Endothelial cell of umbilical vein (primary cell): ENCODE results near the gene LRRC32. TPM values are rescaled to one million over a fixed set of nuclear protein-coding genes. Genes with fewer than 3 reads are reported as not detected.

Experiments used
- BruUV-seq: library from RNA; stranded (reverse); fragments of 400-500 nt; replicated peaks from 2 replicates; lab custom pipeline; 2021; lab: Mats Ljungman, UMichigan
- CTCF ChIA-PET: fragments of 300-600, 350-600 bp; sonication (Branson Sonifier 250); formaldehyde crosslinking; loops from one replicate; lab custom pipeline; 2021; ENCODE audit warnings: antibody characterized with exemption, inconsistent platforms; lab: Charles Lee
- POLR2A ChIA-PET: fragments of 300-600, 350-600 bp; sonication (Branson Sonifier 250); formaldehyde crosslinking; loops from one replicate; lab custom pipeline; 2021; ENCODE audit warnings: antibody characterized with exemption, inconsistent platforms; lab: Charles Lee
- DNase-seq: peaks from one replicate; pipeline ENCODE4 v3.0.0-alpha.2; 2011; ENCODE audit warnings: low read depth, low spot score
- FAIRE-seq: peaks from 2 replicates; lab custom pipeline; 2011; peaks lifted over from hg19 to GRCh38; lab: Jason Lieb, UNC
- H2AFZ ChIP-seq: 2 replicates; pipeline ENCODE4 v1.6.0; 2012; ENCODE audit warnings: low read depth, low read length, control low read depth, inconsistent platforms
- H3K27ac ChIP-seq: 2 replicates; pipeline ENCODE4 v1.5.1; 2011; ENCODE audit warnings: low read depth, mild to moderate bottlenecking, control low read depth, low read length, moderate library complexity; ENCODE audit not compliant: insufficient read depth
- H3K27me3 ChIP-seq, 2 experiments: 2 replicates each; pipeline versions ENCODE4 v1.6.0 to v1.6.1; 2011; ENCODE audit warnings: low read length in 2 of 2, mixed read lengths in 1 of 2; ENCODE audit not compliant: control insufficient read depth in 2 of 2, insufficient read depth in 2 of 2
- H3K36me3 ChIP-seq, 2 experiments: 2 replicates in 1 of 2; 3 replicates in 1 of 2; pipeline ENCODE4 v1.5.1; 2011; ENCODE audit warnings: low read length in 2 of 2, mild to moderate bottlenecking in 1 of 2, moderate library complexity in 1 of 2; ENCODE audit not compliant: control insufficient read depth in 2 of 2, insufficient read depth in 2 of 2; ENCODE audit errors: extremely low read depth in 1 of 2
- H3K4me1 ChIP-seq: 3 replicates; pipeline ENCODE4 v1.5.1; 2011; ENCODE audit warnings: mild to moderate bottlenecking, low read length; ENCODE audit not compliant: control insufficient read depth, insufficient read depth; ENCODE audit errors: extremely low read depth
- H3K4me2 ChIP-seq: 2 replicates; pipeline ENCODE4 v1.6.1; 2011; ENCODE audit warnings: low read length, control low read depth, mixed read lengths; ENCODE audit not compliant: insufficient read depth
- H3K4me3 ChIP-seq, 3 experiments: fragments of 200-600 bp in 1 of 3; sonication (generic), shearing (Covaris generic) in 1 of 3; replicated peaks in 1 of 3; 2 replicates each; pipeline ENCODE4 v1.5.1; 2011 to 2016; ENCODE audit warnings: control low read depth in 3 of 3, low read length in 3 of 3, mild to moderate bottlenecking in 2 of 3, inconsistent platforms in 1 of 3, low read depth in 1 of 3, moderate library complexity in 1 of 3; ENCODE audit not compliant: insufficient read depth in 1 of 3
- H3K79me2 ChIP-seq: 2 replicates; pipeline ENCODE4 v1.6.0; 2012; ENCODE audit warnings: low read length, inconsistent platforms; ENCODE audit not compliant: control insufficient read depth, insufficient read depth
- H3K9ac ChIP-seq: replicated peaks from 2 replicates; pipeline ENCODE3; 2011; ENCODE audit warnings: low read length, control low read depth; ENCODE audit not compliant: insufficient read depth; ENCODE audit errors: extremely low read depth
- H3K9me1 ChIP-seq: replicated peaks from 3 replicates; pipeline ENCODE4 v1.6.0; 2011; ENCODE audit warnings: mild to moderate bottlenecking, low read length; ENCODE audit not compliant: control insufficient read depth, insufficient read depth; ENCODE audit errors: extremely low read depth
- H3K9me3 ChIP-seq: replicated peaks from 2 replicates; pipeline ENCODE4 v1.5.1; 2012; ENCODE audit warnings: low read length, inconsistent platforms; ENCODE audit not compliant: control insufficient read depth, insufficient read depth
- H4K20me1 ChIP-seq: replicated peaks from 2 replicates; pipeline ENCODE3; 2011; ENCODE audit warnings: mild to moderate bottlenecking, low read length; ENCODE audit not compliant: control insufficient read depth, insufficient read depth; ENCODE audit errors: extremely low read depth
- CTCF ChIP-seq, 2 donors: IDR thresholded peaks; 1 replicate in 1 of 2; 2 replicates in 1 of 2; pipeline ENCODE4 v1.5.1; 2011; ENCODE audit warnings: low read length in 2 of 2, mild to moderate bottlenecking in 2 of 2, moderate library complexity in 2 of 2, control low read depth in 1 of 2, inconsistent platforms in 1 of 2, low read depth in 1 of 2; ENCODE audit not compliant: insufficient read depth in 1 of 2; ENCODE audit errors: extremely low read depth in 1 of 2
- GATA2 ChIP-seq: IDR thresholded peaks from 2 replicates; pipeline ENCODE4 v1.7.0; 2011; ENCODE audit warnings: low read depth, mild to moderate bottlenecking, moderate library complexity, mixed read lengths, low read length; ENCODE audit not compliant: insufficient read length, insufficient read depth
- JUN ChIP-seq: IDR thresholded peaks from 2 replicates; pipeline ENCODE4 v1.6.1; 2011; ENCODE audit warnings: borderline replicate concordance, low read depth; ENCODE audit not compliant: insufficient read length, insufficient read depth
- MYC ChIP-seq: IDR thresholded peaks from one replicate; pipeline ENCODE4 v1.6.1; 2011; ENCODE audit warnings: mild to moderate bottlenecking, low read depth, low read length
- POLR2A ChIP-seq: IDR thresholded peaks from 2 replicates; pipeline ENCODE4 v1.6.1; 2012; ENCODE audit warnings: low read depth, mild to moderate bottlenecking, control low read depth, low read length
- POLR2AphosphoS5 ChIP-seq: IDR thresholded peaks from 2 replicates; pipeline ENCODE4 v1.6.1; 2012; ENCODE audit warnings: low read depth, mild to moderate bottlenecking, control low read depth, low read length, moderate library complexity; ENCODE audit not compliant: insufficient read depth
- dilution Hi-C: fragments of 300-500 bp; cut with MboI; formaldehyde crosslinking; loops from one replicate; pipeline ENCODE4 v1.15.0; 2019; ENCODE audit warnings: low sequenced_read_pairs; ENCODE audit not compliant: extremely low pct_ligation_motif_present
- intact Hi-C: fragments of 100-400 bp; cut with micrococcal nuclease; formaldehyde crosslinking; loops from one replicate; pipeline ENCODE4 v1.10.0; 2022
- polyA plus RNA-seq, 4 experiments: library from polyadenylated mRNA; depleted of rRNA in 3 of 4; stranded (reverse) in 3 of 4; unstranded in 1 of 4; fragments of >200 nt; gene quantifications; 2 replicates each; pipeline versions ENCODE4 v1.2.1 to v1.2.3, GENCODE V29; 2011 to 2012; ENCODE audit warnings: missing spikeins in 1 of 4
- total RNA-seq: library from RNA; stranded (reverse); gene quantifications from 2 replicates; pipeline ENCODE4 v1.2.3, GENCODE V29; 2021
- TF ChIP-seq, protein P1 (sequence below): IDR thresholded peaks from 2 replicates; pipeline ENCODE4 v1.6.1; 2011; ENCODE audit not compliant: insufficient read depth, insufficient read length

The LRRC32 gene
- total and polyA plus RNA-seq, 2 donors (not counting 3 experiments of a cell fraction or from before 2014, with no cell fraction given) = 77.2 to 117 TPM

DNA sequence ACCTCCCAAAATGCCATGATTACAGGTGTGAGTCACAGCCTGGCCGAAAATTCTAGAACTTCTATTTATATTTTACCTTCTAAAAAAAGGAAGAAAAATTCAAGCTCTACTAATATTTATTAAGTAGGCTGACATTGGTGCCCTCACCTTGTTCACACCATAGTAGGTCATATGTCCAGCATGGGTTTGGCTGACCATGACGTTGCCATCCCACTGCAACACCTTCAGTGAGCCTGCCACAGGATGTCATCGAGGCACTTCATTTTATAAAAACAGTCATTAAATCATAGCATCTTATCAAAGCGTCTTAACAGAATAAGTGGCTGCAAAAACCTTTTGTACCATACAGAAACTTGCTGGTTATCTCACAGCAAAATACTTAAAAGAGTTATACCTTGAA, 58.3 kb downstream of the LRRC32 start:
- no peak overlapping the region for H2AFZ ChIP-seq
- H3K79me2 ChIP-seq = no peaks in the 10 kb centered on the region
- no peaks in the 10 kb centered on the region for H3K9me3 ChIP-seq
- peaks cover 21% of the 10 kb centered on the region for H3K4me1 ChIP-seq
- H3K36me3 ChIP-seq = no peaks in the 10 kb centered on the region
- FAIRE-seq (no peak), DNase-seq (no peak)
- H3K27ac ChIP-seq = no peak overlapping the region
- TF ChIP-seq JUN = no peak
- TF ChIP-seq MYC = no peak
- TF ChIP-seq POLR2AphosphoS5 = no peak
- no peak for TF ChIP-seq GATA2
- no peak for TF ChIP-seq CTCF (IDR thresholded peaks at IDR 0.05; ENCODE audit: extremely low read depth in 1 of 2, insufficient read depth in 1 of 2, low read depth in 1 of 2, low read length in 2 of 2)
- TF ChIP-seq POLR2A = no peak
- TF ChIP-seq, protein P1, sequence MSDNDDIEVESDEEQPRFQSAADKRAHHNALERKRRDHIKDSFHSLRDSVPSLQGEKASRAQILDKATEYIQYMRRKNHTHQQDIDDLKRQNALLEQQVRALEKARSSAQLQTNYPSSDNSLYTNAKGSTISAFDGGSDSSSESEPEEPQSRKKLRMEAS = no peak
- ChIA-PET CTCF (interaction anchor here (0.9 to 1.8 kb wide), 3 partner anchors 14 to 51 kb away, joined by 4 to 8 read pairs (median 4); no protein-coding TSS in a partner anchor), POLR2A (no interaction called here)
- dilution Hi-C loops (no loop called here), intact Hi-C loops (no loop called here)
- no peaks in the 10 kb centered on the region for H3K9me1 ChIP-seq
- no TSS peak for BruUV-seq
- no peaks in the 10 kb centered on the region for H4K20me1 ChIP-seq
- no peak overlapping the region for H3K9ac ChIP-seq
- no peak overlapping the region for H3K4me2 ChIP-seq
- H3K4me3 ChIP-seq = no peak overlapping the region
- no peaks in the 10 kb centered on the region for H3K27me3 ChIP-seq
